Activated CD8-positive, alpha-beta memory T cell treated with anti-CD3 and anti-CD28 coated beads, Interleukin-2, amount 50 U/mL, for 1 hour (primary cell): ENCODE data around the gene F13B.
"Not testable (repeated sequence)": the region's sequence is repeated elsewhere in the genome, so short reads cannot be mapped to it uniquely, and the experiment has no call there.

Experiments used
- DNase-seq: peaks from one replicate; pipeline ENCODE4 v3.0.0-alpha.2; 2020; ENCODE audit errors: extremely low read depth

The F13B gene

GRCh38 chr1:197042676-197043341, 24.3 kb downstream of the F13B start:
- DNase-seq = no peak

GRCh38 chr1:197041486-197042353, 25.3 kb downstream of the F13B start:
- no peak for DNase-seq

GRCh38 chr1:197036861-197037260, 30.2 kb downstream of the F13B start:
- DNase-seq = no peak

GRCh38 chr1:197034631-197035339, 32.3 kb downstream of the F13B start:
- DNase-seq = not testable (repeated sequence)

GRCh38 chr1:197029749-197030148, 37.3 kb downstream of the F13B start:
- DNase-seq = no peak

GRCh38 chr1:197027359-197027758, 39.7 kb downstream of the F13B start:
- no peak for DNase-seq

- DNase-seq = no peak
Measured at GRCh38 chr1:197024460-197024859, 42.6 kb downstream of the F13B start.

GRCh38 chr1:197021716-197022115, 45.3 kb downstream of the F13B start:
- DNase-seq = no peak

GRCh38 chr1:197017558-197018146, 49.4 kb downstream of the F13B start:
- DNase-seq = no peak

GRCh38 chr1:197016751-197017150, 50.3 kb downstream of the F13B start:
- DNase-seq = no peak

GRCh38 chr1:197013234-197013633, 53.8 kb downstream of the F13B start:
- DNase-seq = no peak

GRCh38 chr1:197011614-197012013, 55.4 kb downstream of the F13B start:
- no peak for DNase-seq

GRCh38 chr1:197008861-197009260, 58.2 kb downstream of the F13B start:
- DNase-seq = no peak

- DNase-seq = no peak
Measured at GRCh38 chr1:197003132-197003531, 63.9 kb downstream of the F13B start.

GRCh38 chr1:197001828-197002227, 65.2 kb downstream of the F13B start:
- no peak for DNase-seq

- DNase-seq = no peak
Measured at GRCh38 chr1:196997423-196997822, 69.6 kb downstream of the F13B start.

- DNase-seq = no peak
Measured at GRCh38 chr1:196993916-196994315, 73.1 kb downstream of the F13B start.

GRCh38 chr1:196991919-196992651, 75.0 kb downstream of the F13B start:
- DNase-seq = not testable (repeated sequence)
